Astrocyte (in vitro differentiated cells and primary cell): ENCODE data around the gene IZUMO2.

Experiments used
- EZH2 ChIP-seq: IDR thresholded peaks from 2 replicates; pipeline ENCODE4 v1.6.1; 2012; ENCODE audit warnings: mild to moderate bottlenecking, low read length, inconsistent platforms; ENCODE audit not compliant: insufficient read depth
- TF ChIP-seq, protein P1 (sequence below): IDR thresholded peaks from 2 replicates; pipeline ENCODE4 v1.5.1; 2011; ENCODE audit warnings: low read depth, mild to moderate bottlenecking, inconsistent platforms, low read length, moderate library complexity; ENCODE audit not compliant: insufficient read depth

DNA sequence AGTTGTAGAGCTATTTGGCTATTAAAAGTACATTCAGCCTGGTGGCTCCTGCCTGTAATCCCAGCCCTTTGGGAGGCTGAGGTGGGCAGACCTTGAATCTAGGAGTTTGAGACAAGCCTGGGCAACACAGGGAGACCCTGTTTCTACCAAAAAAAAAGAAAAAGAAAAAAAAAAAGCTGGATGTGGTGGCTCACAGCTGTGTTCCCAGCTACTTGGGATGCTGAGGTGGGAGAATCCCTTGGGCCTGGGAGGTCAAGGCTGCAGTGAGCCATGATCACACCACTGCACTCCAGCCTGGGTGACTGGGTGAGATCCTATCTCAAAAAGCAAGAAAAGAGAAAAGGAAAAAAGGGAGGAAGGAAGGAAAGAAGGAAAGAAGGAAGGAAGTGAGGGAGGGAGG, 9.6 kb upstream of the IZUMO2 start:
- TF ChIP-seq, protein P1, sequence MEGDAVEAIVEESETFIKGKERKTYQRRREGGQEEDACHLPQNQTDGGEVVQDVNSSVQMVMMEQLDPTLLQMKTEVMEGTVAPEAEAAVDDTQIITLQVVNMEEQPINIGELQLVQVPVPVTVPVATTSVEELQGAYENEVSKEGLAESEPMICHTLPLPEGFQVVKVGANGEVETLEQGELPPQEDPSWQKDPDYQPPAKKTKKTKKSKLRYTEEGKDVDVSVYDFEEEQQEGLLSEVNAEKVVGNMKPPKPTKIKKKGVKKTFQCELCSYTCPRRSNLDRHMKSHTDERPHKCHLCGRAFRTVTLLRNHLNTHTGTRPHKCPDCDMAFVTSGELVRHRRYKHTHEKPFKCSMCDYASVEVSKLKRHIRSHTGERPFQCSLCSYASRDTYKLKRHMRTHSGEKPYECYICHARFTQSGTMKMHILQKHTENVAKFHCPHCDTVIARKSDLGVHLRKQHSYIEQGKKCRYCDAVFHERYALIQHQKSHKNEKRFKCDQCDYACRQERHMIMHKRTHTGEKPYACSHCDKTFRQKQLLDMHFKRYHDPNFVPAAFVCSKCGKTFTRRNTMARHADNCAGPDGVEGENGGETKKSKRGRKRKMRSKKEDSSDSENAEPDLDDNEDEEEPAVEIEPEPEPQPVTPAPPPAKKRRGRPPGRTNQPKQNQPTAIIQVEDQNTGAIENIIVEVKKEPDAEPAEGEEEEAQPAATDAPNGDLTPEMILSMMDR, result no peak
- no peak for TF ChIP-seq EZH2
